Measurements from ENCODE around the gene ACTL6A. TPM values are rescaled to one million over a fixed set of nuclear protein-coding genes. Genes with fewer than 3 reads are reported as not detected.
A peak's percentile ranks its signal among the peaks of the same experiment; 100 is the strongest.

ACTL6A gene
- total and polyA plus RNA-seq, 2 of the 4 experiments (the other 2 are of a cell fraction) = 48.3 to 70.1 TPM

- Histone ChIP-seq H2BK15ac (ENCODE audit: low read depth, low read length) (no peak overlapping the region), H3K9ac (ENCODE audit: low read depth, low read length) (no peak overlapping the region), H3K4me3 (ENCODE audit: insufficient read depth, low read depth, low read length) (no peak overlapping the region), H3K36me3 (ENCODE audit: control insufficient read depth, insufficient read depth, low read length) (no peaks in the 10 kb centered on the region), H4K20me1 (ENCODE audit: insufficient read depth, low read length) (no peaks in the 10 kb centered on the region), H3K23ac (ENCODE audit: low read depth, low read length) (no peak overlapping the region), H3K56ac (ENCODE audit: extremely low read depth, insufficient read depth, low read length) (no peak overlapping the region), H3K14ac (replicated peaks; ENCODE audit: low read depth, low read length) (no peak overlapping the region), H3K18ac (ENCODE audit: low read depth, low read length) (no peak overlapping the region; the same call in 1 of the 2 replicates), H2AK9ac (replicated peaks; ENCODE audit: low read depth, low read length, poor library complexity) (no peak overlapping the region), H4K5ac (ENCODE audit: low read depth, low read length) (no peak overlapping the region), H2BK5ac (ENCODE audit: low read depth, low read length, poor library complexity, severe bottlenecking) (no peak overlapping the region), H2AK5ac (ENCODE audit: low read depth, low read length) (no peak overlapping the region), H3K27ac (ENCODE audit: insufficient read depth, low read length) (no peak overlapping the region), H3K4ac (ENCODE audit: low read depth, low read length) (no peak overlapping the region), H2BK20ac (ENCODE audit: low read depth, low read length) (no peak overlapping the region), H3K4me2 (ENCODE audit: low read depth, low read length) (no peak overlapping the region), H2BK120ac (ENCODE audit: low read depth, low read length) (no peak overlapping the region), H3K9me3 (ENCODE audit: control insufficient read depth, insufficient read depth, low read length) (no peaks in the 10 kb centered on the region), H3K79me1 (ENCODE audit: low read depth in 1 of 2, low read length in 2 of 2) (no peaks in the 10 kb centered on the region), H3K9me1 (ENCODE audit: insufficient read depth, low read length) (peaks cover 3% of the 10 kb centered on the region; the same call in 1 of the 2 replicates), H4K8ac (ENCODE audit: low read depth in 2 of 2, low read length in 2 of 2) (0 out of 4 replicates have a peak overlapping the region, but pooled peaks of 1 of the 2 experiments have one; percentile 30), H3K27me3 (ENCODE audit: control insufficient read depth, insufficient read depth, low read length) (no peaks in the 10 kb centered on the region), H2AFZ (replicated peaks; ENCODE audit: low read length, poor library complexity) (no peak overlapping the region), H3K4me1 (ENCODE audit: control insufficient read depth, insufficient read depth, low read length) (no peaks in the 10 kb centered on the region), H4K91ac (ENCODE audit: insufficient read depth, low read depth, low read length) (no peak overlapping the region)
- POLR2A ChIA-PET (ENCODE audit: unreplicated experiment) = interaction anchor here (0.7 kb wide), 1 partner anchor 85 kb away, joined by 4 read pairs; no protein-coding TSS in a partner anchor
- BruUV-seq (replicated peaks) = no TSS peak
- intact Hi-C loops (cut with micrococcal nuclease) = no loop called here
- WGBS, 2 experiments (ENCODE audit: extremely low coverage in 2 of 2, insufficient read length in 1 of 2) = no CpG with 5 or more reads among the region's 4 CpGs
- dilution Hi-C loops (cut with HindIII; ENCODE audit: low sequenced_read_pairs, unreplicated experiment) = no loop called here
- DNase-seq = peak; percentile 36
- in situ Hi-C loops (cut with MboI; ENCODE audit: low sequenced_read_pairs) = loop anchor here (10.0 to 25.0 kb wide), 2 partner anchors 217 to 539 kb away; no protein-coding TSS in a partner anchor
- CTCF ChIA-PET = interaction anchor here (0.9 kb wide), 1 partner anchor 130 kb away, joined by 3 read pairs; no protein-coding TSS in a partner anchor
- peak; percentile 42; the same call in 1 of the 2 replicates for ATAC-seq (ENCODE audit: low read depth)
- TF ChIP-seq SMC3 (IDR thresholded peaks at IDR 0.05; ENCODE audit: low read depth, low read length) = no peak
- TF ChIP-seq RCOR1 (IDR thresholded peaks at IDR 0.05; ENCODE audit: insufficient replicate concordance, low read length) = no peak
- TF ChIP-seq FOS (IDR thresholded peaks at IDR 0.05; ENCODE audit: low read depth, low read length) = no peak
- no peak for TF ChIP-seq USF2 (IDR thresholded peaks at IDR 0.05; ENCODE audit: low read depth, low read length)
- TF ChIP-seq MAFK (IDR thresholded peaks at IDR 0.05; ENCODE audit: low read depth, low read length) = no peak
- no peak for TF ChIP-seq CHD1 (IDR thresholded peaks at IDR 0.05; ENCODE audit: low read depth, low read length)
- TF ChIP-seq NFE2L2 (IDR thresholded peaks at IDR 0.05; ENCODE audit: low read depth, low read length) = no peak
- TF ChIP-seq CEBPB (IDR thresholded peaks at IDR 0.05; ENCODE audit: low read depth, low read length) = no peak
- no peak for TF ChIP-seq MAZ (IDR thresholded peaks at IDR 0.05; ENCODE audit: borderline replicate concordance, low read depth, low read length)
- TF ChIP-seq POLR2A (IDR thresholded peaks at IDR 0.05; ENCODE audit: low read depth, low read length) = no peak
- no peak for TF ChIP-seq CTCF (conservative IDR thresholded peaks at IDR 0.05; ENCODE audit: low read depth, low read length)
- no peak for TF ChIP-seq BHLHE40 (IDR thresholded peaks at IDR 0.05; ENCODE audit: low read depth, low read length)
- TF ChIP-seq RAD21 (IDR thresholded peaks at IDR 0.05; ENCODE audit: low read length) = no peak
- no peak for TF ChIP-seq ELK1 (IDR thresholded peaks at IDR 0.05; ENCODE audit: borderline replicate concordance, low read depth, low read length)
- TF ChIP-seq RFX5 (IDR thresholded peaks at IDR 0.05; ENCODE audit: low read depth, low read length) = no peak
Observed at GRCh38 chr3:179551349-179552105, 11.2 kb upstream of the ACTL6A start.

Measured in IMR-90 (cell line).